Liver (tissue), 9 donors: ENCODE results near the gene CLIP4. TPM values are rescaled to one million over a fixed set of nuclear protein-coding genes. Genes with fewer than 3 reads are reported as not detected.

Experiments used
- DNase-seq: peaks from one replicate; pipeline ENCODE4 v3.0.0-alpha.2; 2017; ENCODE audit warnings: low spot score
- H3K27ac ChIP-seq, 2 donors: one replicate each; pipeline ENCODE4 v1.7.0; 2013; ENCODE audit warnings: inconsistent platforms in 2 of 2, low read length in 2 of 2, control low read depth in 1 of 2, low read depth in 1 of 2, mild to moderate bottlenecking in 1 of 2
- H3K27me3 ChIP-seq, 4 donors: one replicate each; pipeline versions ENCODE4 v1.6.1 to v1.7.0; 2013; ENCODE audit warnings: low read length in 3 of 4, inconsistent platforms in 1 of 4, mild to moderate bottlenecking in 1 of 4, moderate library complexity in 1 of 4; ENCODE audit not compliant: control insufficient read depth in 4 of 4, insufficient read depth in 4 of 4
- H3K36me3 ChIP-seq, 4 donors: one replicate each; pipeline versions ENCODE4 v1.6.1 to v1.7.0; 2013; ENCODE audit warnings: low read length in 3 of 4, mild to moderate bottlenecking in 3 of 4, low read depth in 1 of 4, moderate library complexity in 1 of 4; ENCODE audit not compliant: control insufficient read depth in 4 of 4, insufficient read depth in 3 of 4
- H3K4me1 ChIP-seq, 4 donors: one replicate each; pipeline versions ENCODE4 v1.6.1 to v1.7.0; 2013; ENCODE audit warnings: low read length in 3 of 4, mild to moderate bottlenecking in 3 of 4, moderate library complexity in 1 of 4; ENCODE audit not compliant: control insufficient read depth in 4 of 4, insufficient read depth in 4 of 4
- H3K4me3 ChIP-seq, 3 donors: one replicate each; pipeline versions ENCODE4 v1.6.1 to v1.7.0; 2013; ENCODE audit warnings: low read length in 3 of 3, control low read depth in 1 of 3, low read depth in 1 of 3, mild to moderate bottlenecking in 1 of 3
- H3K9ac ChIP-seq, 2 donors: one replicate each; pipeline ENCODE4 v1.7.0; 2013; ENCODE audit warnings: low read length in 2 of 2, mild to moderate bottlenecking in 2 of 2, moderate library complexity in 2 of 2, control low read depth in 1 of 2, low read depth in 1 of 2
- H3K9me3 ChIP-seq, 4 donors: one replicate each; pipeline versions ENCODE4 v1.6.1 to v1.7.0; 2013; ENCODE audit warnings: low read length in 3 of 4; ENCODE audit not compliant: control insufficient read depth in 4 of 4
- EGR1 ChIP-seq, 2 donors: IDR thresholded peaks; 2 replicates each; pipeline ENCODE4 v1.6.1; 2016 to 2018; ENCODE audit warnings: antibody characterized with exemption in 2 of 2, low read depth in 2 of 2
- FOXA1 ChIP-seq: IDR thresholded peaks from 2 replicates; pipeline ENCODE4 v1.6.1; 2016; ENCODE audit warnings: antibody characterized with exemption
- GABPA ChIP-seq, 2 donors: IDR thresholded peaks in 1 of 2; conservative IDR thresholded peaks in 1 of 2; 2 replicates each; pipeline ENCODE4 v1.6.1; 2016; ENCODE audit warnings: antibody characterized with exemption in 2 of 2, mild to moderate bottlenecking in 1 of 2, moderate library complexity in 1 of 2
- HNF4A ChIP-seq, 2 donors: conservative IDR thresholded peaks; 2 replicates each; pipeline ENCODE4 v1.6.1; 2016; ENCODE audit warnings: antibody characterized with exemption in 2 of 2, mild to moderate bottlenecking in 2 of 2
- MAX ChIP-seq: IDR thresholded peaks from 2 replicates; pipeline ENCODE4 v1.6.1; 2016; ENCODE audit warnings: antibody characterized with exemption
- RAD21 ChIP-seq, 2 donors: IDR thresholded peaks; 2 replicates each; pipeline ENCODE4 v1.6.1; 2016; ENCODE audit warnings: antibody characterized with exemption in 2 of 2, mild to moderate bottlenecking in 2 of 2
- RXRA ChIP-seq, 2 donors: IDR thresholded peaks; 2 replicates each; pipeline ENCODE4 v1.6.1; 2017 to 2018; ENCODE audit warnings: antibody characterized with exemption in 2 of 2, mild to moderate bottlenecking in 1 of 2
- SP1 ChIP-seq: IDR thresholded peaks from 2 replicates; pipeline ENCODE4 v1.6.1; 2018; ENCODE audit warnings: antibody characterized with exemption, mild to moderate bottlenecking
- TAF1 ChIP-seq: conservative IDR thresholded peaks from 2 replicates; pipeline ENCODE4 v1.6.1; 2016; ENCODE audit warnings: antibody characterized with exemption, mild to moderate bottlenecking
- WGBS: extraction: QIAGEN DNeasy Blood & Tissue Kit; methylation state at CpG from one replicate; pipeline ENCODE4 v1.1.7; 2013; 5-methylcytosine and 5-hydroxymethylcytosine counted together
- polyA plus RNA-seq, 2 donors: library from polyadenylated mRNA; stranded (reverse) in 1 of 2; unstranded in 1 of 2; fragments of 200-250 nt in 1 of 2; fragments of >200 nt in 1 of 2; fragmentation: Nextera tagmentation in 1 of 2; extraction: Ambion mirVana in 1 of 2; gene quantifications; one replicate each; pipeline versions ENCODE4 v1.2.1 to v1.2.3, GENCODE V29; 2013 to 2015
- total RNA-seq, 2 donors: library from RNA; depleted of rRNA; stranded (reverse); fragments of >200 nt; gene quantifications; one replicate each; pipeline ENCODE4 v1.2.3, GENCODE V29; 2014
- TF ChIP-seq, protein P1 (sequence below): fragments of 150-350 bp; IDR thresholded peaks from 2 replicates; pipeline ENCODE4 v1.5.1; 2017; ENCODE audit warnings: improper control_type of control experiment, low read depth, low read length; ENCODE audit not compliant: missing input control
- TF ChIP-seq, protein P2 (sequence below): IDR thresholded peaks from 2 replicates; pipeline ENCODE4 v1.6.1; 2016; ENCODE audit warnings: antibody characterized with exemption
- TF ChIP-seq, protein P3 (sequence below): IDR thresholded peaks from 2 replicates; pipeline ENCODE4 v1.6.1; 2016; ENCODE audit warnings: antibody characterized with exemption
- TF ChIP-seq, protein P4 (sequence below): IDR thresholded peaks from 2 replicates; pipeline ENCODE4 v1.6.1; 2016; ENCODE audit warnings: antibody characterized with exemption, mild to moderate bottlenecking
- donor health status: healthy.
- donor health status: healthy.
- donor health status: healthy.
- donor health status: healthy.
- donor health status: healthy.

The CLIP4 gene
- total and polyA plus RNA-seq, 4 donors: 1.3 to 6.7 (median 3.2) TPM

- Histone ChIP-seq H3K27me3 (no peaks in the 10 kb centered on the region), H3K9me3 (peaks cover 0 to 4% (median 0%) of the 10 kb centered on the region in 4 donors), H3K4me1 (no peaks in the 10 kb centered on the region), H3K27ac (no peak overlapping the region), H3K36me3 (no peaks in the 10 kb centered on the region), H3K9ac (no peak overlapping the region), H3K4me3 (no peak overlapping the region)
- no peak for DNase-seq
- no peak for TF ChIP-seq TAF1
- 93% methylated on average over 6 of the region's 6 CpGs for WGBS
Measured at GRCh38 chr2:29143657-29144056, 28.4 kb downstream of the CLIP4 start.

DNA sequence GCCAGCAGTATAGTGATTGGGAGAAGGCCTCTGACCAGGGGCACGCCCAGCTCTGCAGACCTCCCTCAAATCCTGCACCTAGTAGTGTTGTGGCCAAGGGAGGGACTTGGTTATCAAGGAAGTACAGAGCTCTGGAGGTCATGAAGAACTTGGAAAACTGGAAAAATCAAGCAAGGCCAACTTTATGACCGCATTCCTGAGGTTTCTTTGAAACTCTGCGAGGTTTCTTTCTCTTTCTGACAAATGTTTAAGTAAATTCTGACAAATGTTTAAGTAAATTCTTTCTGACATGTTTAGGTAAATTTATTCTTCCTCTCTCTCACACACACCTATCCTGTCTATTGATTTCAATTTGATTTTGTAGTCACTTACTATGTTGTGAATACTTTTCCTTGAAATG lies 31.0 kb downstream of the CLIP4 start:
- Histone ChIP-seq H3K9me3 (no peaks in the 10 kb centered on the region), H3K9ac (no peak overlapping the region), H3K36me3 (no peaks in the 10 kb centered on the region), H3K27me3 (no peaks in the 10 kb centered on the region), H3K27ac (no peak overlapping the region), H3K4me1 (no peaks in the 10 kb centered on the region), H3K4me3 (no peak overlapping the region)
- WGBS: 96% methylated on average over 3 of the region's 3 CpGs
- DNase-seq: no peak
- TF ChIP-seq FOXA1 (no peak), SP1 (no peak), TAF1 (no peak), EGR1 (IDR thresholded peaks at IDR 0.05; ENCODE audit: low read depth in 2 of 2) (no peak), RAD21 (IDR thresholded peaks at IDR 0.05) (no peak)
- TF ChIP-seq, protein P1, sequence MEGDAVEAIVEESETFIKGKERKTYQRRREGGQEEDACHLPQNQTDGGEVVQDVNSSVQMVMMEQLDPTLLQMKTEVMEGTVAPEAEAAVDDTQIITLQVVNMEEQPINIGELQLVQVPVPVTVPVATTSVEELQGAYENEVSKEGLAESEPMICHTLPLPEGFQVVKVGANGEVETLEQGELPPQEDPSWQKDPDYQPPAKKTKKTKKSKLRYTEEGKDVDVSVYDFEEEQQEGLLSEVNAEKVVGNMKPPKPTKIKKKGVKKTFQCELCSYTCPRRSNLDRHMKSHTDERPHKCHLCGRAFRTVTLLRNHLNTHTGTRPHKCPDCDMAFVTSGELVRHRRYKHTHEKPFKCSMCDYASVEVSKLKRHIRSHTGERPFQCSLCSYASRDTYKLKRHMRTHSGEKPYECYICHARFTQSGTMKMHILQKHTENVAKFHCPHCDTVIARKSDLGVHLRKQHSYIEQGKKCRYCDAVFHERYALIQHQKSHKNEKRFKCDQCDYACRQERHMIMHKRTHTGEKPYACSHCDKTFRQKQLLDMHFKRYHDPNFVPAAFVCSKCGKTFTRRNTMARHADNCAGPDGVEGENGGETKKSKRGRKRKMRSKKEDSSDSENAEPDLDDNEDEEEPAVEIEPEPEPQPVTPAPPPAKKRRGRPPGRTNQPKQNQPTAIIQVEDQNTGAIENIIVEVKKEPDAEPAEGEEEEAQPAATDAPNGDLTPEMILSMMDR: no peak
- TF ChIP-seq, protein P2, sequence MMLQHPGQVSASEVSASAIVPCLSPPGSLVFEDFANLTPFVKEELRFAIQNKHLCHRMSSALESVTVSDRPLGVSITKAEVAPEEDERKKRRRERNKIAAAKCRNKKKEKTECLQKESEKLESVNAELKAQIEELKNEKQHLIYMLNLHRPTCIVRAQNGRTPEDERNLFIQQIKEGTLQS: no peak
- TF ChIP-seq, protein P3, sequence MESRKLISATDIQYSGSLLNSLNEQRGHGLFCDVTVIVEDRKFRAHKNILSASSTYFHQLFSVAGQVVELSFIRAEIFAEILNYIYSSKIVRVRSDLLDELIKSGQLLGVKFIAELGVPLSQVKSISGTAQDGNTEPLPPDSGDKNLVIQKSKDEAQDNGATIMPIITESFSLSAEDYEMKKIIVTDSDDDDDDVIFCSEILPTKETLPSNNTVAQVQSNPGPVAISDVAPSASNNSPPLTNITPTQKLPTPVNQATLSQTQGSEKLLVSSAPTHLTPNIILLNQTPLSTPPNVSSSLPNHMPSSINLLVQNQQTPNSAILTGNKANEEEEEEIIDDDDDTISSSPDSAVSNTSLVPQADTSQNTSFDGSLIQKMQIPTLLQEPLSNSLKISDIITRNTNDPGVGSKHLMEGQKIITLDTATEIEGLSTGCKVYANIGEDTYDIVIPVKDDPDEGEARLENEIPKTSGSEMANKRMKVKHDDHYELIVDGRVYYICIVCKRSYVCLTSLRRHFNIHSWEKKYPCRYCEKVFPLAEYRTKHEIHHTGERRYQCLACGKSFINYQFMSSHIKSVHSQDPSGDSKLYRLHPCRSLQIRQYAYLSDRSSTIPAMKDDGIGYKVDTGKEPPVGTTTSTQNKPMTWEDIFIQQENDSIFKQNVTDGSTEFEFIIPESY: no peak

GRCh38 chr2:29147963-29148362 lies 32.7 kb downstream of the CLIP4 start:
- no peaks in the 10 kb centered on the region for H3K4me1 ChIP-seq
- H3K27me3 ChIP-seq: no peaks in the 10 kb centered on the region
- no peak overlapping the region for H3K4me3 ChIP-seq
- H3K27ac ChIP-seq: no peak overlapping the region
- whole genome bisulfite sequencing: 90% methylated on average over 3 of the region's 3 CpGs
- no peaks in the 10 kb centered on the region for H3K9me3 ChIP-seq
- no peaks in the 10 kb centered on the region for H3K36me3 ChIP-seq
- no peak overlapping the region for H3K9ac ChIP-seq
- DNase-seq: no peak
- no peak for TF ChIP-seq RAD21 (IDR thresholded peaks at IDR 0.05)
- no peak for TF ChIP-seq HNF4A (conservative IDR thresholded peaks at IDR 0.05)
- TF ChIP-seq, protein P1: no peak
- TF ChIP-seq, protein P3: no peak
- TF ChIP-seq GABPA (IDR thresholded peaks at IDR 0.05 in 1 of 2, conservative IDR thresholded peaks at IDR 0.05 in 1 of 2): no peak
- TF ChIP-seq SP1: no peak
- no peak for TF ChIP-seq EGR1 (IDR thresholded peaks at IDR 0.05; ENCODE audit: low read depth in 2 of 2)
- TF ChIP-seq RXRA (IDR thresholded peaks at IDR 0.05): no peak
- TF ChIP-seq, protein P2: no peak
- no peak for TF ChIP-seq FOXA1
- TF ChIP-seq TAF1: no peak
- TF ChIP-seq MAX: no peak
- TF ChIP-seq, protein P4, sequence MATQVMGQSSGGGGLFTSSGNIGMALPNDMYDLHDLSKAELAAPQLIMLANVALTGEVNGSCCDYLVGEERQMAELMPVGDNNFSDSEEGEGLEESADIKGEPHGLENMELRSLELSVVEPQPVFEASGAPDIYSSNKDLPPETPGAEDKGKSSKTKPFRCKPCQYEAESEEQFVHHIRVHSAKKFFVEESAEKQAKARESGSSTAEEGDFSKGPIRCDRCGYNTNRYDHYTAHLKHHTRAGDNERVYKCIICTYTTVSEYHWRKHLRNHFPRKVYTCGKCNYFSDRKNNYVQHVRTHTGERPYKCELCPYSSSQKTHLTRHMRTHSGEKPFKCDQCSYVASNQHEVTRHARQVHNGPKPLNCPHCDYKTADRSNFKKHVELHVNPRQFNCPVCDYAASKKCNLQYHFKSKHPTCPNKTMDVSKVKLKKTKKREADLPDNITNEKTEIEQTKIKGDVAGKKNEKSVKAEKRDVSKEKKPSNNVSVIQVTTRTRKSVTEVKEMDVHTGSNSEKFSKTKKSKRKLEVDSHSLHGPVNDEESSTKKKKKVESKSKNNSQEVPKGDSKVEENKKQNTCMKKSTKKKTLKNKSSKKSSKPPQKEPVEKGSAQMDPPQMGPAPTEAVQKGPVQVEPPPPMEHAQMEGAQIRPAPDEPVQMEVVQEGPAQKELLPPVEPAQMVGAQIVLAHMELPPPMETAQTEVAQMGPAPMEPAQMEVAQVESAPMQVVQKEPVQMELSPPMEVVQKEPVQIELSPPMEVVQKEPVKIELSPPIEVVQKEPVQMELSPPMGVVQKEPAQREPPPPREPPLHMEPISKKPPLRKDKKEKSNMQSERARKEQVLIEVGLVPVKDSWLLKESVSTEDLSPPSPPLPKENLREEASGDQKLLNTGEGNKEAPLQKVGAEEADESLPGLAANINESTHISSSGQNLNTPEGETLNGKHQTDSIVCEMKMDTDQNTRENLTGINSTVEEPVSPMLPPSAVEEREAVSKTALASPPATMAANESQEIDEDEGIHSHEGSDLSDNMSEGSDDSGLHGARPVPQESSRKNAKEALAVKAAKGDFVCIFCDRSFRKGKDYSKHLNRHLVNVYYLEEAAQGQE: no peak
